ENCODE results near the gene WNT9A.

WNT9A gene

GRCh38 chr1:227942021-227942715, 5.6 kb downstream of the WNT9A start:
- TF ChIP-seq Cebpa-rat (IDR thresholded peaks at IDR 0.05), result no peak
- no peaks in the 10 kb centered on the region for H3K9me3 ChIP-seq (replicated peaks in 1 of 11)
- peaks cover 0 to 74% (median 19%) of the 10 kb centered on the region in 11 experiments; a peak in 12 of 22 replicates for H4K20me1 ChIP-seq
- H3K9ac ChIP-seq, result peak overlapping the region in 4 of 11 experiments; percentile 13 to 22 (median 20); a peak in 1 of 22 replicates
- H3K36me3 ChIP-seq, result no peaks in the 10 kb centered on the region
- H3K4me3 ChIP-seq, result no peak overlapping the region
- H3K4me2 ChIP-seq, result peak overlapping the region in 9 of 11 experiments; percentile 36 to 86 (median 70); a peak in 17 of 22 replicates
- H3K27ac ChIP-seq, result no peak overlapping the region
- H3K4me1 ChIP-seq, result peaks cover 20 to 85% (median 80%) of the 10 kb centered on the region in 10 experiments
- H3K27me3 ChIP-seq, result peaks cover 6 to 34% (median 11%) of the 10 kb centered on the region in 11 experiments

DNA sequence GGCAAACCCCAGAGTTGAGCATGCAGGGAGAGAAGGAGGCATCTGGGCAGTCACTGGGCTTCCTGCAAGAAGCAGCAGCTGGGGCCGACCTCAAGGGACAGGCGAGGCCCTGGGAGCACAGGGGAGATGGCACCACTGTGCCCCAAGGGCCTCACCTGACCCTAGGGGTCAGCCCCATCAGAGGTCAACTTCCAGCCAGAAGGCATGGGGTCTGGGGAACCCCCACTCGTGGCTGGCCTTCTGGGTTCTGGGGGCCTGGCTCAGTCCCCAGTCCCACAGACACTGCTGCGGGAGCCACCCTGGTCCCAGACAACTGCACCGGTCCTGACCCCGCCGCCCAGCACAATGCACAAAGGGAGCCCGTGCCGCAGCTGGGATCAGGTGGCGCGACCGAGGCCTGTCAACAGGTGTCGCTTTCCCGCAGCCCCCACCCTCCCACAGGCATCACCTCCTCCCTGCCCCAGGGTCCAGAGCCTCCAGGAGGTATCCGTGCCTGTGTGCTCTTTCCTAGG, 6.2 kb downstream of the WNT9A start:
- Histone ChIP-seq H3K4me2 (peak overlapping the region in 9 of 11 experiments; percentile 36 to 86 (median 70); a peak in 17 of 22 replicates), H3K27ac (no peak overlapping the region)

DNA sequence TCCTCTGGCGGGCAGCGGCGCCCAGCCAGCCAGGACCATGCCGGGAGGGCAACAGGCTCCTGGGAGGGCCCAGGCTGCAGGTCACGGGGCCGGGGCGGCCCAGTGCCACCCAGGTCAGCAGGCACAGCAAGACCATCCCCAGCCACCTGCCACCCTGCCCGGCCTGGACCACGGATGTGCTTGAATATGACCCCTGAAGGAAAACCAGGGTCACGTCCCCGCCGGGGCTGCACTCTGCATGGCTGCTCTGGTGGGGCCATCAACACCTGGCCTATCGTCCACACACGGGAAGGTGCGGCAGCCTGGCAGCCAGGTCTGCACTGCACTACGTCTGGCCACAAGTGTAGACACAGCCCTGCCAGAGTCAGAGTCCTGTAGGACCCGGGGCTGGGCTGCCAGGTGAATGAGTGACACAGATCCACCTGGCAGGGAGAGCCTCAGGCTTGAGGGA, 6.9 kb downstream of the WNT9A start:
- Histone ChIP-seq H3K4me2 (peak overlapping the region in 9 of 11 experiments; percentile 36 to 86 (median 70); a peak in 15 of 22 replicates), H3K4me1 (peaks cover 26 to 82% (median 74%) of the 10 kb centered on the region in 10 experiments), H3K9me3 (replicated peaks in 1 of 11) (peaks cover 0 to 11% (median 9%) of the 10 kb centered on the region in 11 experiments; a peak in 16 of 22 replicates), H3K4me3 (no peak overlapping the region), H4K20me1 (peaks cover 0 to 62% (median 12%) of the 10 kb centered on the region in 11 experiments; a peak in 10 of 22 replicates), H3K36me3 (no peaks in the 10 kb centered on the region), H3K27me3 (peaks cover 0 to 20% (median 0%) of the 10 kb centered on the region in 11 experiments; a peak in 9 of 22 replicates), H3K9ac (peak overlapping the region in 1 of 11 experiments; percentile 9; a peak in 1 of 22 replicates), H3K27ac (no peak overlapping the region)
- TF ChIP-seq Cebpa-rat (IDR thresholded peaks at IDR 0.05), result no peak

More for the DNA sequence above, 6.2 kb downstream of the WNT9A start:
- Histone ChIP-seq H3K4me1 (peaks cover 26 to 85% (median 80%) of the 10 kb centered on the region in 10 experiments), H3K4me3 (no peak overlapping the region), H3K9ac (0 out of 22 replicates have a peak overlapping the region, but pooled peaks of 1 of the 11 experiments have one; percentile 13), H4K20me1 (peaks cover 0 to 69% (median 16%) of the 10 kb centered on the region in 11 experiments; a peak in 12 of 22 replicates), H3K9me3 (replicated peaks in 1 of 11) (peaks cover 0 to 3% (median 2%) of the 10 kb centered on the region in 11 experiments; a peak in 12 of 22 replicates), H3K27me3 (peaks cover 0 to 27% (median 5%) of the 10 kb centered on the region in 11 experiments; a peak in 18 of 22 replicates), H3K36me3 (no peaks in the 10 kb centered on the region)
- no peak for TF ChIP-seq Cebpa-rat (IDR thresholded peaks at IDR 0.05)

DNA sequence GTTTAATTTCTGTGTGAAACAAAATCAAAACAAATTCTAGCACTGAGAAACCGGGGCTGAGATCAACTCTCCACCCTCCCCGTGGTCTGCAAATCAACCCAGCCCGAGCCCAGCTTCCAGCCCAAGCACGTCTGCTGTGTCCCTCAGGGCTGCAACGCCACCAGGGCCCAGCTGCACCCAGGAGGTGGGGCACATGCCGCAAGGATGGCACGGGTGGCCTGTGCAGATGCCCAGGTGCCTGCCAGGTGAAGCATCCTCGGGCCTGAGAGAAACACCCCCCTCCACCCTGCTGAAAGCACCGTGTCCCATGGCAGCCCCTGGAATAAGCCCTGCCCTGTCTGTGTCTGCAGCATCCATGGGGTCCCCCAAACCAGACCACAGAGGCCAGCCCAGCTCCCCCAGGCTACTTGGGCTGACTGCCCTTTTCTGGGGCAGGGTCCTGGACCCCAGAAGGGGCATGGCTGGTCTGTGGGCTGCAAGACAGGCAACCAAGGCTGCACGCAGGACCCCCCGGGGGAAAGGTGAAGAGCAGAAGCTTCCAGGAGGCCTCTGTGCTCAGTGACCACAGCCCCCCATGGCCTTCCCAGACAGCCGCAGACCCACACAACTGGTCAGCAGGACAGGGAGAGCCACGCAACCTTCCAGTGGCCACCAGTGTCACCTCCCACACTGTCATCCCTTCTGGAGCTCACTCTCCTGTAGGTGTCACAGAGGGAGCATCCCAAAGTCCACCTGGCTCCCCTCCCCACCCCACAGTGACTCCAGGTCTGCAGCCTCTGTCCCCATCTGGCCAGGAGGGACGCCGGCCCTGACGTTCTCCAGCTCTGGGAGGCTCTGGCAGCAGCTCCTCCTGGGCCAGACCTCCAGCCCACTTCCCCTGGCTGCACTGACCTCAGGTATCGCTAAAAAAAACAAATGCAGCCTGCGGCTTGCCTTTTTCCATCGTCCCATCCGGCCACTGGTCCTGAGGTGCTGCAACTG, 7.7 kb downstream of the WNT9A start:
- Histone ChIP-seq H3K4me1 (peaks cover 30 to 75% (median 67%) of the 10 kb centered on the region in 10 experiments), H4K20me1 (peaks cover 0 to 54% (median 5%) of the 10 kb centered on the region in 11 experiments; a peak in 8 of 22 replicates), H3K4me2 (peak overlapping the region in 8 of 11 experiments; percentile 62 to 86 (median 73); a peak in 16 of 22 replicates), H3K4me3 (no peak overlapping the region), H3K9ac (peak overlapping the region in 1 of 11 experiments; percentile 4; a peak in 1 of 22 replicates), H3K9me3 (replicated peaks in 1 of 11) (peaks cover 0 to 18% (median 16%) of the 10 kb centered on the region in 11 experiments; a peak in 18 of 22 replicates), H3K27ac (no peak overlapping the region), H3K27me3 (peaks cover 0 to 15% (median 0%) of the 10 kb centered on the region in 11 experiments; a peak in 5 of 22 replicates), H3K36me3 (no peaks in the 10 kb centered on the region)
- no peak for TF ChIP-seq Cebpa-rat (IDR thresholded peaks at IDR 0.05)

DNA sequence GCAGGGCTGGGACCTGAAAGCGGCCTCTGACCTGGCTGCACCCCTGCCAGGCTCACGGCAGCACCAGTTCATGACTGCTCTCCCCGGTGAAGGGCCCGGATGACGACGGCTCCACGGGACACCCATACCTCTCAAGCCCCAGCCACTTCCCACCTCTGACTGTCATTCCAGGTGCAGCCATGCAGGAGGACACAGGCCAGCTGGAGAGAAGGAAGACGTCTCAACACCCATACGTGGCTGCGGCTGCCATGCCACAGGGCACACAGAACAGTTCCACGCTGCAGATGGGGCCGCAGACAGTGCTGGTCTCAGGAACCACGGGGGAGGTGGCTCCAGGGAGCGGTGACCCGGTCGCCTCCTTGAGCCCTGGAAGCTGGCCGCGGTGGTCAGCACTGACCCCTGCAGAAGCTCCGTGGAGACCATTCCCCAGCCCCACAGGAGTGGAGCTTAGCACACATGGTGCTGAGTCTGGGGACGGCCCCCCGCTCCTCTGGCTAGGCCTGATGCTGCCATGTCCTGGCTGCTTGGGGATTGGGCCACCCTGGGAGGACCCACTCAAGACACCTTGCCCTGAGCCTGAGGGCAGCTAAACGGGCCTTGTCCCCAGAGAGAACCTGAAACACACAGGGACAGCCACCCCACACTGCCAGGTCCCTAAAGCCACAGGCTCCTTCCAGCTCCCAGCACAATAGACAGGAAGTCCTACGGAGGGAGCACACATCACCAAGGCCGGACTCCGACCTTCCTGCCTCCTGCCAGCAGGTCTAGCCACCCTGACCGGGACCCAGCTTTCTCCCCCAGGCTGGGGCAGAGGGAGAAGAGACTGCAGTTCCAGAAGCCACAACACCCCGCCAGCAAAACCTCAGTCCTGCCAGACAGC, 8.6 kb downstream of the WNT9A start:
- no peaks in the 10 kb centered on the region for H3K36me3 ChIP-seq
- H4K20me1 ChIP-seq, result peaks cover 0 to 45% (median 5%) of the 10 kb centered on the region in 11 experiments; a peak in 7 of 22 replicates
- TF ChIP-seq Cebpa-rat (IDR thresholded peaks at IDR 0.05), result no peak
- H3K4me3 ChIP-seq, result no peak overlapping the region
- no peak overlapping the region for H3K27ac ChIP-seq
- peaks cover 0 to 27% (median 17%) of the 10 kb centered on the region in 11 experiments; a peak in 18 of 22 replicates for H3K9me3 ChIP-seq (replicated peaks in 1 of 11)
- H3K9ac ChIP-seq, result peak overlapping the region in 1 of 11 experiments; percentile 4; a peak in 1 of 22 replicates
- peak overlapping the region in 8 of 11 experiments; percentile 53 to 86 (median 73); a peak in 16 of 22 replicates for H3K4me2 ChIP-seq
- H3K4me1 ChIP-seq, result peaks cover 37 to 70% (median 64%) of the 10 kb centered on the region in 10 experiments
- peaks cover 0 to 15% (median 0%) of the 10 kb centered on the region in 11 experiments; a peak in 5 of 22 replicates for H3K27me3 ChIP-seq

GRCh38 chr1:227938276-227938675, 9.5 kb downstream of the WNT9A start:
- Histone ChIP-seq H3K4me3 (no peak overlapping the region), H4K20me1 (peaks cover 0 to 42% (median 5%) of the 10 kb centered on the region in 11 experiments; a peak in 7 of 22 replicates), H3K9ac (no peak overlapping the region), H3K4me2 (peak overlapping the region in 10 of 11 experiments; percentile 70 to 86 (median 76); a peak in 19 of 22 replicates), H3K36me3 (no peaks in the 10 kb centered on the region), H3K27ac (no peak overlapping the region), H3K27me3 (peaks cover 0 to 15% (median 0%) of the 10 kb centered on the region in 11 experiments; a peak in 5 of 22 replicates), H3K4me1 (peaks cover 39 to 74% (median 64%) of the 10 kb centered on the region in 10 experiments), H3K9me3 (replicated peaks in 1 of 11) (peaks cover 2 to 30% (median 19%) of the 10 kb centered on the region in 11 experiments; a peak in 19 of 22 replicates)
- no peak for TF ChIP-seq Cebpa-rat (IDR thresholded peaks at IDR 0.05)

GRCh38 chr1:227937838-227938145, 9.9 kb downstream of the WNT9A start:
- Histone ChIP-seq H3K36me3 (no peaks in the 10 kb centered on the region), H3K27me3 (peaks cover 0 to 15% (median 0%) of the 10 kb centered on the region in 11 experiments; a peak in 5 of 22 replicates), H3K4me1 (peaks cover 39 to 74% (median 63%) of the 10 kb centered on the region in 10 experiments), H3K4me3 (no peak overlapping the region), H4K20me1 (peaks cover 0 to 37% (median 5%) of the 10 kb centered on the region in 11 experiments; a peak in 7 of 22 replicates), H3K4me2 (peak overlapping the region; percentile 59 to 86 (median 76)), H3K27ac (peak overlapping the region in 4 of 11 experiments; percentile 9 to 51 (median 36); a peak in 5 of 22 replicates), H3K9me3 (replicated peaks in 1 of 11) (peaks cover 6 to 34% (median 21%) of the 10 kb centered on the region in 11 experiments; a peak in 21 of 22 replicates), H3K9ac (peak overlapping the region in 1 of 11 experiments; percentile 43; a peak in 1 of 22 replicates)
- no peak for TF ChIP-seq Cebpa-rat (IDR thresholded peaks at IDR 0.05)
